Skeletal muscle tissue (tissue), 4 donors: ENCODE results near the gene FNDC3B. TPM values are rescaled to one million over a fixed set of nuclear protein-coding genes. Genes with fewer than 3 reads are reported as not detected.

ENCODE experiments used
- H3K27ac ChIP-seq: one replicate; pipeline ENCODE4 v1.7.0; 2013; ENCODE audit warnings: mild to moderate bottlenecking, low read depth, low read length, inconsistent platforms
- H3K27me3 ChIP-seq, 3 donors: one replicate each; pipeline ENCODE4 v1.7.0; 2013; ENCODE audit warnings: low read length in 3 of 3; ENCODE audit not compliant: control insufficient read depth in 3 of 3, insufficient read depth in 3 of 3
- H3K36me3 ChIP-seq, 3 donors: one replicate each; pipeline ENCODE4 v1.7.0; 2013; ENCODE audit warnings: low read length in 3 of 3; ENCODE audit not compliant: control insufficient read depth in 3 of 3, insufficient read depth in 3 of 3
- H3K4me1 ChIP-seq, 3 donors: one replicate each; pipeline ENCODE4 v1.7.0; 2013; ENCODE audit warnings: low read length in 3 of 3, mild to moderate bottlenecking in 3 of 3; ENCODE audit not compliant: control insufficient read depth in 3 of 3, insufficient read depth in 3 of 3
- H3K4me3 ChIP-seq, 3 donors: one replicate each; pipeline ENCODE4 v1.7.0; 2013; ENCODE audit warnings: low read length in 3 of 3
- H3K9ac ChIP-seq, 3 donors: one replicate each; pipeline ENCODE4 v1.7.0; 2013; ENCODE audit warnings: low read length in 3 of 3, mild to moderate bottlenecking in 3 of 3, moderate library complexity in 2 of 3, low read depth in 1 of 3
- H3K9me3 ChIP-seq, 3 donors: one replicate each; pipeline ENCODE4 v1.7.0; 2013; ENCODE audit warnings: low read length in 3 of 3; ENCODE audit not compliant: control insufficient read depth in 3 of 3
- total RNA-seq: library from RNA; depleted of rRNA; stranded (reverse); fragments of >200 nt; gene quantifications from one replicate; pipeline ENCODE4 v1.2.3, GENCODE V29; 2014
- donor health status: Osteomylitis.

The FNDC3B gene
- total RNA-seq, 1 donor from 2014 or later, result 140 TPM

GRCh38 chr3:172106989-172107388 is 67.6 kb downstream of the FNDC3B start:
- H3K4me3 ChIP-seq, result no peak overlapping the region
- H3K9ac ChIP-seq, result no peak overlapping the region
- no peaks in the 10 kb centered on the region for H3K36me3 ChIP-seq
- H3K27ac ChIP-seq, result peak overlapping the region; percentile 4
- H3K4me1 ChIP-seq, result peaks cover 5 to 25% (median 25%) of the 10 kb centered on the region in 3 donors
- H3K27me3 ChIP-seq, result no peaks in the 10 kb centered on the region
- H3K9me3 ChIP-seq, result no peaks in the 10 kb centered on the region

DNA sequence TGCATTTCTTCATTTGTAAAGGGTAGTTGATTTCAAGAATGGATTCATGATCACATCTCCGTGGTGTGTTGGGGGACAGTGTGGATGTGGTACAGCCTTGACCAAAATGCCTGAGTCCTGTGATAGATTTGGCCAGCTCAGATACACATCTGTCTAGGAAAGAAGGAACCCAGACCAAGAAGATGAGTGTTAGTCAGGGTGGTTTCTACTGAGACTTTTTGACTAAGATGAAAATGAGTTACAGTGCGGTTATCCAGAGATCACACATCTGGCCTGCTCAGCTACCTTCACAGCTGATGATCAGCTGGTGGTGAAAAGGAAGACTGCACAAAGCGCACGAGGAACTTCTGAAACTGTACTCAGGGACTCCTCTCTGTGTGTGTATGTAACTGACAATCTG is 68.0 kb downstream of the FNDC3B start:
- Histone ChIP-seq H3K36me3 (no peaks in the 10 kb centered on the region), H3K27me3 (no peaks in the 10 kb centered on the region), H3K27ac (no peak overlapping the region), H3K4me3 (no peak overlapping the region), H3K9me3 (no peaks in the 10 kb centered on the region), H3K4me1 (peaks cover 5 to 25% (median 25%) of the 10 kb centered on the region in 3 donors), H3K9ac (no peak overlapping the region)

- H3K4me3 ChIP-seq, result no peak overlapping the region
- H3K27ac ChIP-seq, result no peak overlapping the region
- H3K9me3 ChIP-seq, result no peaks in the 10 kb centered on the region
- no peaks in the 10 kb centered on the region for H3K27me3 ChIP-seq
- H3K9ac ChIP-seq, result no peak overlapping the region
- peaks cover 0 to 10% (median 10%) of the 10 kb centered on the region in 3 donors for H3K4me1 ChIP-seq
- H3K36me3 ChIP-seq, result peaks cover 5 to 20% (median 7%) of the 10 kb centered on the region in 3 donors
Observed at GRCh38 chr3:172110127-172110779, 70.9 kb downstream of the FNDC3B start.

GRCh38 chr3:172111163-172111562 is 71.8 kb downstream of the FNDC3B start:
- no peaks in the 10 kb centered on the region for H3K27me3 ChIP-seq
- no peak overlapping the region for H3K4me3 ChIP-seq
- H3K9me3 ChIP-seq, result no peaks in the 10 kb centered on the region
- H3K36me3 ChIP-seq, result peaks cover 9 to 26% (median 10%) of the 10 kb centered on the region in 3 donors
- no peak overlapping the region for H3K27ac ChIP-seq
- peaks cover 0 to 9% (median 2%) of the 10 kb centered on the region in 3 donors for H3K4me1 ChIP-seq
- H3K9ac ChIP-seq, result no peak overlapping the region

DNA sequence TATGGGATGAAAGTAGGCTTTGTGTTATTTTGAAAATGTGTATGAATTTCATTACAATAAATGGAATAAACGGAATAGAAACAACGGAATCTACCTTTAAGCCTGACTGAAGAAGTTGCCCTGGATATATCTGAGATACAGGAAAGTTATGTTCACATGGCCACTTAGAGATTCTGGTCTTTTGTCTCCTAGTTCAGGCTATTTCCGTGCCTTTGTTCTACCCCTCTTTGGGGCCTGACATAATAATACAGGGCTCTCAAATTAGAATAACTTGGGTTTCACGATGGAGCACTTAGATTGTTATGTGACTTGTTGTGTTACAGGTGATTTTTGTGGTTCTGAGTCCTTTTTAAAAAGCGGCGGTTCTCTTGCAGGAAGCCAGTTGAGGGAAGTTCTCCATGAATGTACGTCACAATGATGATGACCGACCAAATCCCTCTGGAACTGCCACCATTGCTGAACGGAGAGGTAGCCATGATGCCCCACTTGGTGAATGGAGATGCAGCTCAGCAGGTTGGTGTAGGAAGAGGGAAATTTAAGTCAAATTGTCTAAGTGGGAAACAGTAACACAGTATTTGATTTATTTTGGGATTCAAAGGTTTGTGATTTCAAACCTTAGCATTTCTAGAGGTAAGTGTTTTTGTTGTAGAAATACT is 72.8 kb downstream of the FNDC3B start:
- H3K27ac ChIP-seq, result no peak overlapping the region
- peaks cover 0 to 6% (median 0%) of the 10 kb centered on the region in 3 donors for H3K4me1 ChIP-seq
- H3K9me3 ChIP-seq, result no peaks in the 10 kb centered on the region
- H3K9ac ChIP-seq, result no peak overlapping the region
- H3K27me3 ChIP-seq, result no peaks in the 10 kb centered on the region
- peaks cover 9 to 26% (median 10%) of the 10 kb centered on the region in 3 donors for H3K36me3 ChIP-seq
- no peak overlapping the region for H3K4me3 ChIP-seq

DNA sequence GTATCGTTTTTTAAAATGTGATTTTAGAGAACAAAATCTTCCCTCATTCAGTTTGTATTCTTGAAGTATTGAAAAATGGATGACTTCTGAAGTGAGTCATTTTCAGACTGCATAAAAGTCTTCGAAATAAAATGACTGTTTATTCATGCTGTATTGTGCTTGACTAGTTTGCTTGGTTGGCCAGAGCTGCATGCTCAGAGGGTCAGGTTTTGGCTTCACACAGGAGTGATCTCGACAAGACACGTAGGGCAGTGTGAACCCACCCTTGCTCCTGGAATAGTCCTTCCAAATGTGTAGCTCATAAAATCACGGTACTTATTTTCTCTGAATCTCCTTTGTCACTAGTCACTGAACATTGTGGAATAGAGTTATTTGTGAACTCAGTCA is 73.3 kb downstream of the FNDC3B start:
- H3K4me3 ChIP-seq, result no peak overlapping the region
- no peaks in the 10 kb centered on the region for H3K27me3 ChIP-seq
- H3K9ac ChIP-seq, result no peak overlapping the region
- no peaks in the 10 kb centered on the region for H3K9me3 ChIP-seq
- H3K27ac ChIP-seq, result no peak overlapping the region
- H3K36me3 ChIP-seq, result peaks cover 9 to 26% (median 10%) of the 10 kb centered on the region in 3 donors
- H3K4me1 ChIP-seq, result peaks cover 0 to under 1% (median 0%) of the 10 kb centered on the region in 3 donors

- Histone ChIP-seq H3K4me3 (no peak overlapping the region), H3K36me3 (peaks cover 9 to 26% (median 10%) of the 10 kb centered on the region in 3 donors), H3K4me1 (no peaks in the 10 kb centered on the region), H3K27ac (no peak overlapping the region), H3K9me3 (no peaks in the 10 kb centered on the region), H3K27me3 (no peaks in the 10 kb centered on the region), H3K9ac (no peak overlapping the region)
Observed at GRCh38 chr3:172113710-172114109, 74.3 kb downstream of the FNDC3B start.

DNA sequence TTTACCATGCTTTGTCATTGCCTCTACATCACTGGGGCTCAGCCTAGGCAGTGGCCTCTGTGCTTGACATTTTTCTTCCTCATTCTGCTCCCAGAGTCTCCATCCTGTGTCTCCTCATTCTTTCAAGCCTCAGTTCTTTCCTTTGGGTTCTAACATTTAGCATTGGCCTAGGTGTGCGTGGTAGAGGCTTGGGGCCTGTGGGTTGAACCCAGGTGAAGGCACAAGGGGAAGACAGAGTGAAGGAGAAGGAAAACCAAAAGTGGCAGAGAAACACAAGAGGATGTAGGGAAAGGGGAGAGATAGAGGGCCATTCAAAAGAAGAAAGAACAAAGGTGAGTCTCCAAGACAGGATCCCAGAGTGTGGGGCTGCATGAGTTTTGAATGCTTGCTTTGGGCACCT is 75.7 kb downstream of the FNDC3B start:
- H3K4me1 ChIP-seq, result no peaks in the 10 kb centered on the region
- H3K27me3 ChIP-seq, result no peaks in the 10 kb centered on the region
- no peaks in the 10 kb centered on the region for H3K9me3 ChIP-seq
- H3K36me3 ChIP-seq, result peaks cover 10 to 26% (median 10%) of the 10 kb centered on the region in 3 donors
- no peak overlapping the region for H3K27ac ChIP-seq
- no peak overlapping the region for H3K4me3 ChIP-seq
- H3K9ac ChIP-seq, result no peak overlapping the region

- no peak overlapping the region for H3K27ac ChIP-seq
- no peaks in the 10 kb centered on the region for H3K9me3 ChIP-seq
- peaks cover 10 to 26% (median 10%) of the 10 kb centered on the region in 3 donors for H3K36me3 ChIP-seq
- H3K27me3 ChIP-seq, result no peaks in the 10 kb centered on the region
- no peaks in the 10 kb centered on the region for H3K4me1 ChIP-seq
- H3K4me3 ChIP-seq, result no peak overlapping the region
- no peak overlapping the region for H3K9ac ChIP-seq
Observed at GRCh38 chr3:172115787-172116186, 76.4 kb downstream of the FNDC3B start.

DNA sequence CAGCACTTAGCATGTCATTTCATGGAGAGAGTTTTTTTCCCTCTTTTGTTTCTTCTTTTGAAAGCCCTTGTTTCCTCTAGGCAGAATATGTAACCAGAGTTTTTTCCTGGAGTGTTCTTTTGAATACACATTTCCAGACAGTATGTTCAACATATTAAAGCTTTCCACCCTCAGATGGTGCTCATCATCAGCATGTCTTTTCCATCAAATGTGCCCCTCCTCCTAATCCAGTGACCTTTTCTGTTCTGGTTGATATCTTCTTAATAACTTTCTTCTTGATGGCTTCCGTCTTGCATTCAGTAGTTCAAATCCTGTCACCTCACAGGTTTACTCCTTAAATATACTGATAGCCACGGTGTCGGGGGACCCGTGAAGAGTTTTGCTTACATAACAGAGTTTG is 78.6 kb downstream of the FNDC3B start:
- H3K27ac ChIP-seq, result no peak overlapping the region
- H3K4me1 ChIP-seq, result no peaks in the 10 kb centered on the region
- H3K9me3 ChIP-seq, result no peaks in the 10 kb centered on the region
- peaks cover 10 to 22% (median 10%) of the 10 kb centered on the region in 3 donors for H3K36me3 ChIP-seq
- H3K9ac ChIP-seq, result no peak overlapping the region
- H3K27me3 ChIP-seq, result no peaks in the 10 kb centered on the region
- no peak overlapping the region for H3K4me3 ChIP-seq
